Smooth muscle cell (in vitro differentiated cells): Measurements from ENCODE around the gene SLC25A21. TPM values are rescaled to one million over a fixed set of nuclear protein-coding genes. Genes with fewer than 3 reads are reported as not detected.

Experiments
- DNase-seq: peaks from one replicate; lab custom pipeline; 2025; ENCODE audit not compliant: unreplicated experiment; lab: John Stamatoyannopoulos, UW
- H2AFZ ChIP-seq: fragments of 200-600 bp; sonication (generic); 2 replicates; pipeline ENCODE4 v1.6.0; 2016; ENCODE audit warnings: antibody characterized with exemption, low read depth, mild to moderate bottlenecking
- H3F3A ChIP-seq: fragments of 200-600 bp; sonication (generic); 2 replicates; pipeline ENCODE4 v1.6.0; 2017; ENCODE audit warnings: antibody characterized with exemption, low read depth
- H3K27ac ChIP-seq: fragments of 200-600 bp; sonication (generic); 2 replicates; pipeline ENCODE4 v1.5.1; 2016; ENCODE audit warnings: low read depth, mild to moderate bottlenecking
- H3K27me3 ChIP-seq: fragments of 200-600 bp; sonication (generic); 2 replicates; pipeline ENCODE4 v1.6.1; 2016; ENCODE audit warnings: low read depth, mild to moderate bottlenecking
- H3K36me3 ChIP-seq: fragments of 200-600 bp; sonication (generic); 2 replicates; pipeline ENCODE4 v1.5.1; 2016; ENCODE audit warnings: low read depth
- H3K4me1 ChIP-seq: fragments of 200-600 bp; sonication (generic); 2 replicates; pipeline ENCODE4 v1.5.1; 2016; ENCODE audit warnings: low read depth
- H3K4me2 ChIP-seq: fragments of 200-600 bp; sonication (generic); 2 replicates; pipeline ENCODE4 v1.6.0; 2016; ENCODE audit warnings: mild to moderate bottlenecking
- H3K4me3 ChIP-seq: fragments of 200-600 bp; sonication (generic); 2 replicates; pipeline ENCODE4 v1.5.1; 2016; ENCODE audit warnings: mild to moderate bottlenecking
- H3K79me2 ChIP-seq: fragments of 200-600 bp; sonication (generic); 2 replicates; pipeline ENCODE4 v1.6.0; 2016; ENCODE audit warnings: low read depth, mild to moderate bottlenecking
- H3K9ac ChIP-seq: fragments of 200-600 bp; sonication (generic); 2 replicates; pipeline ENCODE4 v1.6.0; 2016; ENCODE audit warnings: low read depth
- H3K9me3 ChIP-seq: fragments of 200-600 bp; sonication (generic); replicated peaks from 2 replicates; pipeline ENCODE4 v1.5.1; 2016; ENCODE audit warnings: low read depth
- H4K20me1 ChIP-seq: fragments of 200-600 bp; sonication (generic); 2 replicates; pipeline ENCODE4 v1.6.0; 2016; ENCODE audit warnings: low read depth
- WGBS: methylation state at CpG from one replicate; pipeline ENCODE4 v1.1.7; 2016; ENCODE audit warnings: low lambda C conversion rate; 5-methylcytosine and 5-hydroxymethylcytosine counted together
- polyA plus RNA-seq: library from polyadenylated mRNA; unstranded; fragments of >200 nt; fragmentation: Nextera tagmentation; extraction: Ambion mirVana; gene quantifications from 2 replicates; pipeline ENCODE4 v1.2.1, GENCODE V29; 2016
- total RNA-seq: library from RNA; depleted of rRNA; stranded (reverse); fragments of >200 nt; gene quantifications from 2 replicates; pipeline ENCODE4 v1.2.3, GENCODE V29; 2014
- TF ChIP-seq, protein P1 (sequence below): fragments of 200-600 bp; sonication (generic); IDR thresholded peaks from 2 replicates; pipeline ENCODE4 v1.5.1; 2017; ENCODE audit warnings: borderline replicate concordance, mild to moderate bottlenecking, antibody characterized with exemption; ENCODE audit not compliant: insufficient read depth, poor library complexity, severe bottlenecking

Gene SLC25A21
- total and polyA plus RNA-seq, 2 experiments from 2014 or later, result 1.1 TPM; not detected in 1

DNA sequence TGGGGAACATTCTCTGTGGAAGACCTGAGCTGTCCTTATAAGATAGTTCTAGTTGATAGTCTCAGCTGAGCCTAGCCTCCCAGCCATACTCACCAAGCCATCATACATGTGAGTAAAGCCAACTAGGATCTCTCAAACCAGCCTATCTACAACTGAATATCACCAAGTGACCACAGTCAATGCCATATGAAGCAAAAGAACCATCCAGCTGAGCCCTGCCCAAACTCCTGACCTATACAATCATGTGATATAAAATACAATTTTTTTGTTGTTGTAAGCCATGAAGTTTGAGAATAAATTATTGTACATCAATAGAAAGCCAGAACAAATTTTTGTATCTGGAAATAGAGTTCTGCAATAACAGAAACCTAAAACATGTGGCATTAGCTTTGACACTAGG lies 118.3 kb downstream of the SLC25A21 start:
- H3K27me3 ChIP-seq, result no peaks in the 10 kb centered on the region
- H3K79me2 ChIP-seq, result no peaks in the 10 kb centered on the region
- no peaks in the 10 kb centered on the region for H3F3A ChIP-seq
- no peak overlapping the region for H3K4me3 ChIP-seq
- no peaks in the 10 kb centered on the region for H3K4me1 ChIP-seq
- H3K27ac ChIP-seq, result no peak overlapping the region
- no peaks in the 10 kb centered on the region for H3K36me3 ChIP-seq
- TF ChIP-seq, protein P1, sequence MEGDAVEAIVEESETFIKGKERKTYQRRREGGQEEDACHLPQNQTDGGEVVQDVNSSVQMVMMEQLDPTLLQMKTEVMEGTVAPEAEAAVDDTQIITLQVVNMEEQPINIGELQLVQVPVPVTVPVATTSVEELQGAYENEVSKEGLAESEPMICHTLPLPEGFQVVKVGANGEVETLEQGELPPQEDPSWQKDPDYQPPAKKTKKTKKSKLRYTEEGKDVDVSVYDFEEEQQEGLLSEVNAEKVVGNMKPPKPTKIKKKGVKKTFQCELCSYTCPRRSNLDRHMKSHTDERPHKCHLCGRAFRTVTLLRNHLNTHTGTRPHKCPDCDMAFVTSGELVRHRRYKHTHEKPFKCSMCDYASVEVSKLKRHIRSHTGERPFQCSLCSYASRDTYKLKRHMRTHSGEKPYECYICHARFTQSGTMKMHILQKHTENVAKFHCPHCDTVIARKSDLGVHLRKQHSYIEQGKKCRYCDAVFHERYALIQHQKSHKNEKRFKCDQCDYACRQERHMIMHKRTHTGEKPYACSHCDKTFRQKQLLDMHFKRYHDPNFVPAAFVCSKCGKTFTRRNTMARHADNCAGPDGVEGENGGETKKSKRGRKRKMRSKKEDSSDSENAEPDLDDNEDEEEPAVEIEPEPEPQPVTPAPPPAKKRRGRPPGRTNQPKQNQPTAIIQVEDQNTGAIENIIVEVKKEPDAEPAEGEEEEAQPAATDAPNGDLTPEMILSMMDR, result no peak
- no peaks in the 10 kb centered on the region for H3K9me3 ChIP-seq
- no peak for DNase-seq
- no peak overlapping the region for H2AFZ ChIP-seq
- no peak overlapping the region for H3K9ac ChIP-seq
- no peaks in the 10 kb centered on the region for H4K20me1 ChIP-seq
- H3K4me2 ChIP-seq, result no peak overlapping the region

DNA sequence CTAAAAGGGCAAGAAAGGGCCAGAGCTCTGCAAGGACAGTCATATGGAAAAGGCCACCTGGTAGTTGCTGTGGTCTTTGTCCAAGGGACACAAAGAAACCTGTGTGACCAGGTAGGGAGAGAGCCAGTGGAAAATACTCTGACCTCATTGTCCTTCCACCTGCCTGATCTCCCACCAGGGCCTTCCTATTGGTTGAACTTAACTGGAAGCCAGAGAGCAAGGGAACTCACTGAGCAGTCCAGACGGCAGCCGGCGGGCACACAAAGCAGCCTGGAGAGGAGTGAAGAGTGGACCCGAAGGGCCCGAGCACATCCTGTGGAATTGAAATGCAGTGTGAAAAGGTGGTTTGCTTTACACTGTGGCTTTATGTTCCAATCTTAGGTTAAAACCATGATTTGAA lies 120.7 kb downstream of the SLC25A21 start:
- Histone ChIP-seq H3K36me3 (no peaks in the 10 kb centered on the region), H2AFZ (no peak overlapping the region), H3K79me2 (no peaks in the 10 kb centered on the region), H3K4me1 (no peaks in the 10 kb centered on the region), H3K4me3 (no peak overlapping the region), H3K4me2 (no peak overlapping the region), H3K9ac (no peak overlapping the region), H3K27ac (no peak overlapping the region), H3F3A (no peaks in the 10 kb centered on the region), H3K27me3 (no peaks in the 10 kb centered on the region), H4K20me1 (no peaks in the 10 kb centered on the region), H3K9me3 (no peaks in the 10 kb centered on the region)
- DNase-seq, result no peak
- 90% methylated on average over 5 of the region's 5 CpGs for WGBS
- TF ChIP-seq, protein P1, result no peak

DNA sequence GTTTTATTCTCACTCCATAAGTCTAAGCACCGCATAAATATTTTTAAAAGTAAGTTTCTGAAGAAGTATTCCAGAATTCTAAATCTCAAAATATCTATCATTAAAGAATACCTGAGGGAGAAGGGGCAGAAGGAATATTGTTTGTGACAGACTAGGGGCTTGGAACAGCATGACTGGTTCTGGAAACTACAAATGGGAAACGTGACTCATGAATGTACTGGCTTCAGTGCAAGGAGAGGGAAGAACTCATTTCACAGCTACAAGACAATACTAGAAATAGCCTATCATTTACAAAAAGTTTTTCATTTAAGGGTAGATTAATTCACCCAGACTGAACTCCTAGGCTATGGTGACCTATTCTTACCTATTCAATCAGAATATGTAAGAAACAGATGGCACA lies 121.3 kb downstream of the SLC25A21 start:
- Histone ChIP-seq H2AFZ (no peak overlapping the region), H3K9me3 (no peaks in the 10 kb centered on the region), H4K20me1 (no peaks in the 10 kb centered on the region), H3K27ac (no peak overlapping the region), H3K36me3 (no peaks in the 10 kb centered on the region), H3K4me2 (no peak overlapping the region), H3K79me2 (no peaks in the 10 kb centered on the region), H3K4me1 (no peaks in the 10 kb centered on the region), H3K9ac (no peak overlapping the region), H3K27me3 (no peaks in the 10 kb centered on the region), H3K4me3 (no peak overlapping the region), H3F3A (no peaks in the 10 kb centered on the region)
- DNase-seq, result no peak
- 94% methylated on average over 2 of the region's 2 CpGs for WGBS
- TF ChIP-seq, protein P1, result no peak

DNA sequence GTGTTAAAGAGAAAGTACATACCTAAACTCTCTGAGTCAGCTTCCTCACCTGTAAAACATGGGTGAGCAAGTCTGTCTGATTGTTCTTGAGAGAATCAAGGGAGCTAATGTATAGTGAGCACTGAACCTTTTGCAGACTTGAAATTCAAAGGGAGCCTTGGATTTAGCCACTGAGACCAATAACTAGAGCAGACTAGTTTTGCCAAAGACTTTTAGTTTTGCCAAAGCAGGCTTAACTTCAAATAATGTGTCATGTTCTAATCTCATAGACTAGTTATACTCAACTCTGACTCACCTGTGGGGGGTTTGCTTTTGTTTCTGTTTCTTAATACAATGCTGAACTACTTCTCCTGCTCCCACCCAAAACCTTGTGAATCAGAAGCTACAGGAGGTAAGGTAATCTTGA lies 123.7 kb downstream of the SLC25A21 start:
- Histone ChIP-seq H4K20me1 (no peaks in the 10 kb centered on the region), H3K4me3 (no peak overlapping the region), H3K27me3 (no peaks in the 10 kb centered on the region), H3K79me2 (no peaks in the 10 kb centered on the region), H3K9me3 (no peaks in the 10 kb centered on the region), H3K4me1 (no peaks in the 10 kb centered on the region), H3K9ac (no peak overlapping the region), H3K27ac (no peak overlapping the region), H3K36me3 (no peaks in the 10 kb centered on the region), H3K4me2 (no peak overlapping the region), H2AFZ (no peak overlapping the region), H3F3A (no peaks in the 10 kb centered on the region)
- DNase-seq, result no peak
- TF ChIP-seq, protein P1, result no peak
